Neural crest cell (in vitro differentiated cells): ENCODE measurements around the gene CSMD2. TPM values are rescaled to one million over a fixed set of nuclear protein-coding genes. Genes with fewer than 3 reads are reported as not detected.
A peak's percentile ranks its signal among the peaks of the same experiment; 100 is the strongest.

Source experiments
- DNase-seq: peaks from one replicate; pipeline ENCODE4 v3.0.0; 2021; ENCODE audit warnings: low read depth, mixed read lengths, low spot score
- H3K27ac Mint-ChIP-seq: one replicate; pipeline ENCODE4 v1.8.0; 2021; ENCODE audit warnings: mild to moderate bottlenecking, mixed read lengths; ENCODE audit not compliant: unreplicated experiment
- H3K27me3 Mint-ChIP-seq: 2 replicates; pipeline ENCODE4 v1.8.0; 2021; ENCODE audit warnings: low read depth, mild to moderate bottlenecking, mixed read lengths
- H3K36me3 Mint-ChIP-seq: 2 replicates; pipeline ENCODE4 v1.8.0; 2021; ENCODE audit warnings: low read depth, mild to moderate bottlenecking, mixed read lengths
- H3K4me1 Mint-ChIP-seq: 2 replicates; pipeline ENCODE4 v1.8.0; 2021; ENCODE audit warnings: mixed read lengths
- H3K4me3 Mint-ChIP-seq: one replicate; pipeline ENCODE4 v1.8.0; 2021; ENCODE audit warnings: mild to moderate bottlenecking, mixed read lengths
- H3K9me3 Mint-ChIP-seq: 2 replicates; pipeline ENCODE4 v1.8.0; 2021; ENCODE audit warnings: mixed read lengths
- CTCF ChIP-seq: fragments of 200-600 bp; sonication (generic); conservative IDR thresholded peaks from 2 replicates; pipeline ENCODE4 v1.5.0; 2021; ENCODE audit warnings: antibody characterized with exemption, mild to moderate bottlenecking
- total RNA-seq: library from RNA; stranded (reverse); gene quantifications from 2 replicates; pipeline ENCODE4 v1.2.1, GENCODE V29; 2021

The CSMD2 gene
- total RNA-seq, 1 donor from 2014 or later = 0.40 TPM

GRCh38 chr1:33649759-33650158 lies 515.3 kb downstream of the CSMD2 start:
- no peak overlapping the region for H3K4me3 Mint-ChIP-seq
- peaks cover 2% of the 10 kb centered on the region for H3K27me3 Mint-ChIP-seq
- no peaks in the 10 kb centered on the region for H3K9me3 Mint-ChIP-seq
- H3K4me1 Mint-ChIP-seq = no peaks in the 10 kb centered on the region
- no peak for TF ChIP-seq CTCF
- no peak overlapping the region for H3K27ac Mint-ChIP-seq
- no peak for DNase-seq
- H3K36me3 Mint-ChIP-seq = no peaks in the 10 kb centered on the region

DNA sequence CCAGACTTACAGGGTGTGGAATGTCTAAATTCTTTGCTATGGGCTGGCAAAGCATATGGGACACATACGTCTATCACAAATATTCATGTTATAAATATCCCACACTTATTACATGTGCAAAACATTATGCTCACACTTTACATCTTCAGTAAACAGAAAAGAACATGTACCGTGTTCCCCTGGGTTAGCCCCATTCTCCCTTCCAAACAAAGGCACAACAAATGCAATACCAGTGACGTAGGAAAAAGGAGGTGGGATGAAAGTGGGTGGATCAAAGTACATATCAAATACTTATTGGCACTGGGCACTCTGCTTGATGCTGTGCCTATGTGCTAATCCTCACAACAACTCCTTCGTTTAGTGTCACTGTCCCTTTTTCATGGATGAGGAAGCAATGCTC lies 521.8 kb downstream of the CSMD2 start:
- no peaks in the 10 kb centered on the region for H3K4me1 Mint-ChIP-seq
- H3K27ac Mint-ChIP-seq = peak overlapping the region; percentile 40

DNA sequence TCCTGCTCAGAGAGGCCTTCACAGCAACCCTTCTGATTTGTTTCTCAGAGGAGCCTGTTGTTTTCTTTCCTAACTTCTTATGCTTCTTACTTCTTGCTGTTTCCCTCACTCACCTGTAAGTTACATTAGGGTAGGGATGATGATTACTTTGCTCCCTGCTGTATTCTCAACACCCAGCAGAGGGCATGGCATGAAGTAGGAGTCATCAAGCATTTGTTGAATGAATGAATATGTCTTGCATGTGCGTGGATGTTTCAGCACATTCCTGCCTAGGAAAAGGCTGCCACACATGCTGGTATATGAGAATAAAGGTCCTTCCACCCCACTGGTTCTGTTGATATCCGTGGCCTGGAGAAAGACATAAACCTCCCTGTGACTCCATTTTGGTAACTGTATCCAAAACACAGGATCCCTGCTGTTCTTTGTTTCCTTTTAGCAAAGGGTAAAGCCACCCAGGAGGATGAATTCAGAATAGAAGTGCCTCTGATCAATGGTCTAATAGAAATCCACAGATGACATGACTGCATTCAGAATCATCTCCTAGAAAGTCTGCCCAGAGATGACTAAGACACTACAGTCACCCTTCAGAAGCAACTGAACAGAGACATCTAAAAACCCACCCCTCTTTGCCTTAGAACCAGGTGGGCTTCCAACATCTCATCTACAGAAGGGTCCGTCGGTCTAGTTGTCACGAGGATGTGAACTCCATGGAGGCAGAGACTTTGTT lies 523.8 kb downstream of the CSMD2 start:
- Mint-ChIP-seq H3K27me3 (peaks cover 19% of the 10 kb centered on the region), H3K27ac (no peak overlapping the region), H3K4me1 (no peaks in the 10 kb centered on the region), H3K4me3 (no peak overlapping the region), H3K9me3 (no peaks in the 10 kb centered on the region), H3K36me3 (no peaks in the 10 kb centered on the region)
- DNase-seq = no peak
- TF ChIP-seq CTCF = peak; percentile 65

More for the DNA sequence above, 521.8 kb downstream of the CSMD2 start:
- no peak for TF ChIP-seq CTCF
- DNase-seq = no peak
- Mint-ChIP-seq H3K9me3 (no peaks in the 10 kb centered on the region), H3K36me3 (no peaks in the 10 kb centered on the region), H3K27me3 (peaks cover 15% of the 10 kb centered on the region), H3K4me3 (no peak overlapping the region)

GRCh38 chr1:33640114-33640660 lies 524.8 kb downstream of the CSMD2 start:
- H3K4me3 Mint-ChIP-seq = no peak overlapping the region
- H3K27ac Mint-ChIP-seq = no peak overlapping the region
- H3K36me3 Mint-ChIP-seq = no peaks in the 10 kb centered on the region
- no peak for DNase-seq
- H3K27me3 Mint-ChIP-seq = peaks cover 19% of the 10 kb centered on the region
- H3K9me3 Mint-ChIP-seq = no peaks in the 10 kb centered on the region
- no peaks in the 10 kb centered on the region for H3K4me1 Mint-ChIP-seq
- no peak for TF ChIP-seq CTCF

DNA sequence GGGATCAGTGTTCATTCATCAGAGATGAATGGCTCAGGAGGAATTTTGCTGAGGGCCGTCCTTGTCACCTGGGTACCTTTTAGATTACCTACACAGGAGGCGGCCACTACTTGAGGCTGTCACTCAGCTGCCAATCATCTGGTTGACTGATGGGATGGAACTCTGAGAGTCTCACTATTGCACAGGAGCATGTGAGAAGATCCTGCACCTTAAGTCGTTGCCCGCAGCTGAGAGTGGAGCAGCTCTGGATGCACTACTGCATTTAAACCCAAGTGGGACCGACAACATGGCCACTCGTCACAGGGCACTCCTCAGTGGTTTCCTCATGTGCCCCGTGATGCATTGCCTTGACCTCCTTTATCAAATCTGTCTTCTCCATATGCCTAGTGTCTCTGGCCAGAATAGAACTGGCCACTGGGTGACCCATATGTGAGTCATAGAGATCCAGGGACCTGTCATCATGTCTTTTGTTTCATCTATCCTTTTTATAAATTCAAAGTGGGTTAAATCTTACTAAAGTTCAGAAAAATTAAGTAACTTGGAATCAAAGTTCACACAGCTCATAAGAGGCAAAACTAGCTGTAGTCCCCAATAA lies 527.1 kb downstream of the CSMD2 start:
- Mint-ChIP-seq H3K36me3 (no peaks in the 10 kb centered on the region), H3K4me1 (no peaks in the 10 kb centered on the region), H3K9me3 (no peaks in the 10 kb centered on the region), H3K27ac (no peak overlapping the region), H3K4me3 (no peak overlapping the region), H3K27me3 (peaks cover 30% of the 10 kb centered on the region)
- no peak for DNase-seq
- TF ChIP-seq CTCF = no peak
